ENCODE results near the gene RNF181.
"Not testable (repeated sequence)": the region's sequence is repeated elsewhere in the genome, so short reads cannot be mapped to it uniquely, and the experiment has no call there.

Gene RNF181

DNA sequence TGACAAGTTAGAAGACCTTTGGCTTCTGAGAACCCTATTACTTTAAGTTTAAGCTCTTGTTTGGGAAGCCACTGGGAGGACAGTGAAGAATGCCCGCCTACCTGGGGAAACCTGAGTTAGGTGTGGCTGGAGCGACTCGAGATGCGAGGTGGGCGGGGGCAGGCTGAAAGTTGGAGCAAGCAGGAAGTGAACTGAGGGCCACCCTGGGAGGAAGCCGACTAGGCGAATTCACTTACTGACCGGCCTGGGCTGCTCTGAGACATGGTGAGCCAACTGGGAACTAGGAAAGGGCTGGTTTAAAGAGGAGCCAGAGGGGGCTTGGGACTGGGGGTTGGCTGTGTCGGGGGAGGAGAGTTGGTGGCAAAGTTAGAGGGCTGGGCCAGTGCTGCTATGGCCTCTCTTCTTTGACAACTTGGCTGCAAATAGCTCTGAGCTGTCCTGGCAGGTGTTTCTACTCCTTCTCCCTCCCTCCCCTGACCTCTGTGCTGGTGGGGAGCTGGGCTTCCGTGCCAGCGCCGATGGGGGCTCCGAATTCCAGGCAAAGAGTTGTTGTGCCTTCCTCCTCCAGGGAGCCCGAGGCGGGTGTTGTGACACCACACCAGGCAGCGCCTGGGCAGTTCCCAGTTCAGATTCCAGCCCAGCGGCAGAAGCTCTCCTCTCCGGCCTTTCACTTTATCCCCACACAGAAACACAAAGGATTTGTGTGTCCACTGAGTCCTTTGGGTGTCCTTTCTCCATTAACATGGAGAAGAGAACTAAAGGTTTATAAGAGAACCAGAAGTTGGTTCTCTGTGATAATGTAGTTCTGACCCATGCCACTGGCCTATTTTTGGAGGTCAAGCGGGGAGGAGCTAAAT is 17.9 kb upstream of the RNF181 start, which contains the start of gene VAMP8:
Gene VAMP8, plus strand, starts transcription at position 201 of the 857 bp plus-strand sequence. Its CDS starts 61 bp downstream, at position 262.
- no peak for FAIRE-seq

DNA sequence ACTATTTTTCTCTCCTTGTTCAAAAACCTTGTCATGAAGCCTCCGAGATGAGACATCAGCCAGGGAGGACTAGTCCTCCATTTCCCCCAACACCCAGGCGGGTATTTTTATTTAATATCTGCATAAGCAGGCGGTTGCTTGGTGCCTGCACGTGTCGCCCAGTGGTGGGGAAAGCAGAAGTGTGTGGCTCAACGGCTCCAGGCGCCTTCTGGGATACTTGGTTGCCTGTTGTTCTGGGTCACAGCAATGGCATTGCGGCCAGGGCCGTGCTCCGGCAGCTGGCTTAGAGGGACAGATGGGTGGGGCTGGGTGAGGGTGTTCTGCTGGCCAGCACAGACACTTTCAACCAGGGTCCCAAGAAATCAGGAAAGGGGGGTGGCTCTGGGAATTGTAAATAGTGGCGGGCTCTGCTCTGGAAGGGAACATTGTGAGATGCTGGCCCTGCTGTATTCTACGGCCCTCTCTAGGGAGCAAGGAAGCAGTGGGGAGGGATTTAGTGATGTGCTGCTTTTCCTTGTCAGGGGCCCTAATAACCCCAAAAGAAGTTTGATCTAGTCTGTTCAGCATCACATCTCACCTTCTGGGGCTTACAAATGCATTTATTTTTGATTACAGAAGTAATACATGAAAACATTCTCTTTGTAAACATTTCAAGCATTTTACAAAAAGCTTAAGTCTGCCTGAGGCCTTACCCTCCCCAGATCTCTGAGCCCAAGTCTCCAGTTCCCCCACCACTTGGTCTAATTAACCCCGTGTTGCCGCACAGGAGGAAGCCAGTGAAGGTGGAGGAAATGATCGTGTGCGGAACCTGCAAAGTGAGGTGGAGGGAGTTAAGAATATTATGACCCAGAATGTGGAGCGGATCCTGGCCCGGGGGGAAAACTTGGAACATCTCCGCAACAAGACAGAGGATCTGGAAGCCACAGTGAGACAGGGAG is 17.0 kb upstream of the RNF181 start:
- FAIRE-seq: no peak

DNA sequence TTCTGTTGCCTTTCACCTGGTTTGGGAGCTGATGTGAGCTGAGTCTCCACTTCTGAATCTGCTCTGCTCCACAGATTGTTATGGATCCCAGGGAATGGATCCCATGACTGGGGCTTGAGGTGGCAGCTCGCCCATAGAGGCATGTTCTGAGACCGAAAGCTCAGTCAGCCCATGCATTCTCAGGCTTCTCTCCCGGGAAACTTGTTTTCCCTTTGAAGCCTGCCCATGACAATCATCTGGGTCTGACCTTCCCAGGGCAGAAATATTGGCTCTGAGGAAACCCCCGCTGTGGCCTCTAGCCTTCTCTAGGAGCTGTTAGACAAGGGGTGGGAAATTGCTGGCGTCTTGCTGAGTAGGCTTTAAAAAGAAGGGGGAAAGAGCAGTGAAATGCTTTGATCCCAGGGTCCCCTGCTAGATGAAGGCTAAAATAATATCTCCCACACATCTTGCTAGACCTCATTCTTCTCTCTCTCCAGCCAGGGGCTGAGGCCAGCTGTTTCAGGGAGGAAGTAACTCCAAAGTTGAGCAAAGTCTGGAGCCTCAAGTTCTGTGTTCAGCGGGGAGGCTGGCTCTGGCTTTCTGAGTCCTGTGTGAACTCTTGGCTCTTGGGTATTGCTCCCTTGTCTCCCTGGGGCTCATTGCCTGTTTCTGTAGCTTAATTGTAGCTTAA is 16.1 kb upstream of the RNF181 start:
- no peak for FAIRE-seq

DNA sequence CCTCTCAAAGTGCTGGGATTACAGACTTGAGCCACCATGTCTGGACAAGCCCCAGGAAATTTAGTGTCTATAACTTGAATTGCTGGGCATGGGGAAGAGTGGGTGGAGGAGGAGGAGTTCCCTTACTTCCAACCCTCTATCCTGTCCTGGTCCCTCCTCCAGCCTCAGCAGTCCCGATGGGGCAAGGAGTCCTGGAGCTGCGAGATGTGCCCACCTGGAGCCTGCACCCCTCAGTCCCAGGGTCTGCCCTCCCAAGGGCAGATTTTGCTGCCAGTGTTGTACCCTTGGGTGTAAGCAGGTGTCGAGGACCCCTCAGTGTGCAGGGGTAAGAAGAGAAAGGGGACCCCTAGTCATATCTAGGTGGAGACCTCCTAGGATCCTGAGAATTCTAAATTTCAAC is 15.3 kb upstream of the RNF181 start:
- no peak for FAIRE-seq

DNA sequence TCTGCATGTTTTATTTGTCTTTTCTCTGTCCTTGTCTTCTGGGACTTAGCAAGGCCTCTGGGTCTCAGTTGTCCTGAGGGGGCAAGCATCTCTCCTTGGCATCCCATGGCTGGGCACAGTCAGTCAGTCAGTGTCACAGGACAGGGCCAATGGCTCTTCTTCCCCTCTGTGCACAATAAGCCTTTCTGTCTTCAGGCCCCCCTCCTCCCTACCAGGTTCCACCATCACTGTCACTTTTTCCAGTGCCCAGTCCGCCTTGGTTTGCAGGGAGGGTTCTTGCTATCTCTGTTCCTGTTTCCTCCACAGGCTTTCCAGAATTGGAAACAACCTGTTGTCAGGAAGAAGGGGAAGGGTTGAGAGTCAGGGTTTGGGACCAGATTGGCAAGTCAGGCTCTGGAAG is 13.1 kb upstream of the RNF181 start:
- no peak for FAIRE-seq

DNA sequence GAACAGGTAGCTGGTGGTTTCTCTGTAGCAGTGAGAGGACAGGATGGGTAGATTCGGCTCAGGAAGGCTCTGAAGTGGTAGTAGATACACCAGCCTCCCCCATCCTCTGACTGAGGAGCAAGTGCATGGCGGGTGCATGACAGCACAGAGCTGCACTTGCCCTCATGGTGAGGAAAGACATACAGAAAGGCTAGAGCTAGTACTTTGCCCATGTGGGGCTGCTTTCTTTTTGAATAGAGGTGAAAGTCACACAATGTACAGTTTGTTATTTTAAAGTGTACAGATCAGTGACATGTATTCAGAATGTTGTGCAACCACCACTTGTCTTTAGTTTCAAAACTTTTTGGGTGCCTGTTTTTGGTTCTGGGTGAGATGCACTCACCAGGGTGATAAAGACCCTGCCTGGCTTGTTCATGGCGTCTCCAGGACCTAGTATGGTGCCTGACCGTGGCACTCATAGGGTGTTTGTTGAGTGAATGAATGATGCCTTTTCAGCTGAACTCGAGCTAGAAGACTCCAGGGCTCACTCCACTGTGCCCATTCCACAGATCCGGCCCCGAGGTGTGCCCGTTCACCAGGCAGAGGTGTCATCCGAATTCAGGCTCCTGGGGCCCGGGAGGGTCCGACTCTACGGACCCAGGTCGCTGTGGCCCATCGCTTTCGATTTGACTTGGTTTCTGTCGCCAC is 11.7 kb upstream of the RNF181 start:
- no peak for FAIRE-seq

DNA sequence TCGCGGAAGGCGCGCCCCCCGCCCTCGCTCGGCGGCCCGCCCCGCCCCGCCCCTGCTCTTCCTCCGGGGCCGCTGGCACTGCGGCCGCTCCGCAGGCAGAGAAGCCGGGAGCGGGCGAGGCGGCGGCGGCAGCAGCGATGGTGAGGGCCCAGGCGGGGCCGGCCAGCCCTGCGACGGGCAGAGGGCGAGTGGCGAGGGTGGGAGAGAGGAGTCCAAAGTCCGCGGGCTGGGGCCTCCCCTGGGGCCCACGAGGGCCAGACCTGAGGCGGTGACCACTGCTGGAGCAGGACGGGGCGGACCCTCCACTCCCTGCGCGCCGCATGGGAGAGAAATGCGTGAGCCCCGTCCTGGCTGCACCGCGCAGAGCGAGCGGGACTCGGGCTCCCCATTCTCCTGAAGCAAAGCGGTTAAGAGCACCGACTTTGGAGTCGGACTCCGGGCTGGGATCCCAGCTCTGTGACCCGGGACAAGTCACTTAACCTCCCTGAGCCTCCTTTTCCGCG is 11.1 kb upstream of the RNF181 start, which contains the start of gene VAMP5:
Gene VAMP5, plus strand, starts transcription at position 78 of the 503 bp plus-strand sequence. Its CDS starts 60 bp downstream, at position 138.
- FAIRE-seq: no peak

DNA sequence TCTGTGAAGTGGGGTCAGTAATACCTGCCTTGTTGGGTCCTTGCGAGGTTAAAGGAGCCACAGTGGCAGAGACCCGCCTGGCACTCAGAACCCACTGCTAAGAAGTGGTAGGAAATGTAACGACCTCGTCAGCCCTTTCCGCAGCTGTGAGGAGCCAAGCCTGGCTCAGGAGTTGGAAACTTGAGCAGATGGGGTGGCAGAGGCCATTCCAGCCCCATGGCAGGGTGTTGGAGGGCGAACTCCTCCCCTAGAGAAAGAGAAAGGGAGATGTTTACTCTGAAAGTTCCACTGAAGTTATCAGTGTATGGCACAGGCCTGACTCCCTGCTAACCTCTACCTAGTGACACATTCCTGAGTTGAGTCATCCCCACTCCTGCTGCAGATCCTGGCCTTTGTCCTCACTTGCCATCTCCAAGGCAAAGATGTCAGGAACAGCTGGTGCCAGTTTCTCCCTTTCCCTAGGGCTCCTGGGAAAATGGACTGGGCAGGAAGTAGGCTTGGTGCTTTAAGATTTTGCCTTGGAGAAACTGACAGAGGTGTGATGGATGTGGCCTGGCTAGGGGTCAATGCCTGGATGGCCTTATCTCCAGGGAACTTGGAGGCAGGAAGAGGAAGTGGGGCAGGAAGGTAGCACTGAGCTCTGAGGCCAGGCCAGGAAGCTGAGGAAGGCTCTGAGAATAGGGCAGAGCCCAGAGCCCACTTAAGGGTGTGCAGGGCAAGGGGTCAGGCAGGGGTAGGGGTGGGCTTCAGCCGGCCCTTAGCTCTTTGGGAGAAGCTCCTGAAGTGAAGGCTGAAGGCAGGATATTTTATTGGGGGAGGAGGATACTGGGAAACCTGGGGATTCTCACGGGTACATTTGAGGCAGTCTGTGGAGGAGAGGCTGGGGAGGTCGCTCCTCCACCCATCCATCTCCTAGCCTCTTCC is 10.4 kb upstream of the RNF181 start:
- no peak for FAIRE-seq

DNA sequence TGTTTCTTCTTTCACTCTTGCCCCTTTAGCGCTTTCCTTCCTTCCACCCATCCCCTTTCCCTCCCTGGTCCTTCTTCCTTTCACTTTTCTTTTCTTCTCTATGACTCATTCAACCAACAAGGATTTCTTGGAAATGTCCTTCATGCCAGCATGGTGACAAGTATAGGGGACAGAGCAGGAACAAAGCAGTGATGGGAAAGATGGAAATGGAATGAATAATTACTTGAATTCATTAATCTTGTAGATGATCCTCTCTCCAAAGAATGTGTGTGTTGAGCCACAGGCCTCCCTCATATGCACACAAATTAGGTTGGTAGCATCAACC is 9.8 kb upstream of the RNF181 start:
- no peak for FAIRE-seq

DNA sequence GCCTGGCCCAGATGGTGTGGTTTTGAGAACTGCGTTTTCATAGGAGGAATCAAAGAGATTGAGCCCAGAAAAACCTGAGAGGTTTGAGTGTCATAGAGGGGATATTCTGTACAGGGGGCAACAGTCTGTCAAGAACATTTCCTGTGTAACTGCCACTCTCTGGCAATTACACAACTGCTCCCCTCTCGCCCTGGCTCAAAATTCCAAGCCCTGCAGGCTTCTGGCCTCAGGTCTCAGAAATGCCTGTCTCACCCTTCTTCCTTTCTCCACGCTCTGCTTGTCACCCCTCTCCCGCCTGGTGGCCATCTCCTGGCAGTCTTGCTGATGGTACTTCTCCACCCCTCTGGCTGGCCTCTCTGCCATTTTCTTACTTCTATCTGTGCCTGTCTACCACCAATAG is 7.3 kb upstream of the RNF181 start:
- no peak for FAIRE-seq

DNA sequence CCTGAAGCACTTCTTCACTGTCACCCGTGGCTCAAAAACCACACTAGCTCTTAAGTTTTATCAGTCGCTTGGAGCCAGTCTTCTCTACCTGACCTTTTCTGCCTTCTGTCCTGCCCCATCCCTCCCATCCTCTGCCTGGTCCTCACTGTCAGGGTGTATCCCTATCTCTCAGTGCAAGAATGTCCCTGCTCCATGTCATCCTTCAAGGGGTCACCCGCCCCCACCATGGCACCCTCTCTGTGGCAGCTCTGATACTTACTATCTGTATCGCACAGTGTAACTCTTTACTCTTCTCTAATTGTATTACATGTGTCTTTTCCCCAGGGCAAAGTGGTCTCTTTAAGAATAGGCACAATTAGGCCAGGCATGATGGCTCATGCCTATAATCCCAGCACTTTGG is 6.9 kb upstream of the RNF181 start:
- no peak for FAIRE-seq

DNA sequence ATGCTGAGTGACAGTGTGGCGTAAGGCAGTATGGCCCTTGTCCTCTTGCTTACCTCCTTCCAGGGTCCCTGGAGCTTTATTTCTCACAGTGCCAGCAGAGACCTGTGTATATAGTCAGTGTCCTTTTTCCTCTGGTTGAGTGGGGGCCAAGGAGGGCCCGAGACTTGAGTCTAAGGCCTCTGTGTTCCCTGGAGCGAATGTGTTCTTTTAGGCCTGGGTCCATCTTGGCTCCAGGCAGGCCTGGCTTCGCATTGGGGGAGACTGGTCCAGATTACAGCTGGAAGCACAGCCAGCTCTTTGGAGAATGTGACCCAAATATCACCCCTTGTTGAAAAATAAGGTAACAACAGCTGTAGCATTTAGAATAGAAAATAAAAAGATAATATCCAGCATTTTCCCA is 6.4 kb upstream of the RNF181 start:
- no peak for FAIRE-seq

DNA sequence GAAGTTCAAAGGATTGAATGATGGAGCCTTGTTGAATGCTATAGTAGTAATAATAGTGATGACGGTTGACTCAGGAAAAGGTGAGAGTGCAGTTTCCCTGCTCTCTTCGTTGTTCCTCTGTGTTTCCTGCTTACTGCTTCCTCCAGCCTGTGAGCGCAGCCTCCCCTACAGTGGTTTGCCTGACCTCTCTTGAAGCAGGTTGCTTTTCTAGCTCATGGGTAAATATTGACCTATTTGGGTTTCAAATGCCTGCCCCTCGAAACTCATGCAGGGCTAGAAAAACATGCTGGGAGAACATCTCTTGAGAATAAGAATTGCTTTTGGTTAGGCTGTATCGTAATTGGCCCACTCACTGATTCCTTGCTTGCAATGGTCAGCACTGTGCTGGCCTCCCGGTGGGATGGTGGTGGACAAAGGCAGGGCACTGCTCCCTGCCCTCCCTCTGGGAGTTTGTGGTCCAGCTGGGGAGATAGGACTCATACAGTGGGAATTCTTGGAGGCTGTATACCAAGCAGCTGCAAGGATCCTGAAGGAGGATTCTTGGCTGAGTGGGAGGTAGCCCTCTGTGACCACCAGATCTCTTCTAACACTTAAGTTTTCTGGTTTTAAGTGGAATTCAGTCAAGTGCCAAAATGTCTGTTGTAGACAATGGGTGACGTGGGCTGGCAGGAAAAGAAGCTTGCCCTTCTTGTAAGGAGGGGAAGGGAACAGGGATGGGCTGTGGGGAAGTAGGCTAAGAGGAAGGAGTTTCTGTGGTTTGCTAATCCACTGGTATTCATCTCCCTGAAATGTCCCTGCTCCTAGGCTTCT is 5.4 kb upstream of the RNF181 start:
- FAIRE-seq: no peak

DNA sequence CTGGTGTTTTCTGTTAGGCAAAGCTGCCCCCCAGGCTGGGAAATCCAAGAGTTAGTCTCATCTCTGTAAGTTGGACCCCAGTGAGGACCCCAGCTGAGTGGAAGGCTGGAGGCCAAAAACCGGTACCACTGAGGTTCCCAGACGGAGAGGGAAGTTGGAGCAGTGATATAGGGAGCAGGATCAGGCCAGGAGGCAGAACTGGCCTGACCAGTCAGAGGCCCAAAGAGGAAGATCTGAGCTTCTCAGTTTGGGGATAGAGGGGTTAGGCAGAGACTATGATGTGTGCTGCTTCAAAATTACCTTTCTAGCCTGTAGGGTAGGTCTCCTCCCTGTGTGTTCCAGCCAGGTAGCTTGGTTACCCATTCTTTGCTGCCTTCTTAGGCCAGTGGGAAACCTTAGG is 4.6 kb upstream of the RNF181 start:
- FAIRE-seq: no peak

DNA sequence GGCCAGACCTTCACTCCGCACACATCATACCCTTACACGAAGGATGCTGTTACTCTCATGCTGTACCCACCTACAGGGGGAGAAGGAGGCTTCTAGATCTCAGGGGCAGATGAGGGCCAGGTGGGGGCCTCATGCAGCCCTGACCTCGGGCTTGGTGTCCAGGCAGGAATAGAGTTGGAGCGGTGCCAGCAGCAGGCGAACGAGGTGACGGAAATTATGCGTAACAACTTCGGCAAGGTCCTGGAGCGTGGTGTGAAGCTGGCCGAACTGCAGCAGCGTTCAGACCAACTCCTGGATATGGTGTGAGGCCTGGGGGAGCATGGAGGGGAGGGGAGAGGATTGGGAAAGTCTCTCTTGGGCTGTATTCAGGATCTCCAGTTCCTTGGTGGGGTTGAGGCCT is 4.0 kb upstream of the RNF181 start:
- no peak for FAIRE-seq

DNA sequence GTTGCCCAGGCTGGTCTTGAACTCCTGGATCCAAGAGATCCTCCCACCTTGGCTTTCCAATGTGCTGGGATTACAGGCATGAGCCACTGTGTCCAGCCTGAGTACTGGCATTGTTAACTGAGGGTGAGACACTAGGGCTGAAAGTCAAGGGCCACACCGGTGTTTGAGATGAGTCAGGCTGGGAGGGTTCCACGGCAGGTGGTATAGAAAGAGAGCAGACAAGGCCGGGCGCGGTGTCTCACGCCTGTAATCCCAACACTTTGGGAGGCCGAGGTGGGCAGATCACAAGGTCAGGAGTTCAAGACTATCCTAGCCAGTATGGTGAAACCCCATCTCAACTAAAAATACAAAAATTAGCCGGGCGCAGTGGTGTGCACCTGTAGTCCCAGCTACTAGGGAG is 3.2 kb upstream of the RNF181 start:
- FAIRE-seq: not testable (repeated sequence)

DNA sequence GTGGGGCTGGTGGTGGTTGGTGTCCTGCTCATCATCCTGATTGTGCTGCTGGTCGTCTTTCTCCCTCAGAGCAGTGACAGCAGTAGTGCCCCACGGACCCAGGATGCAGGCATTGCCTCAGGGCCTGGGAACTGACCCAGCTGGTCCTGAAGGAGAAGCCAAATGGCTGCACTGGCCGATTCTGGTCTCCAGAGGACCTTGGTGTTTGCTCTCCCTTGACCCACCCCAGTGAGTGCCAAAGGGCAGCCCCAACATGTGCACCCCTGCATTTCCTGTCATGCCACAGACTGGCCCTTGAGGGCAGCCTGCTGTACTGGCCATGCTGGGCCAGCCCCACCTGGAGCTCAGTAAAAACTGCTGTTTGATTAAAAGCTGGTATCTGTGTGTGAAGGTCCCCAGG is 2.5 kb upstream of the RNF181 start:
- FAIRE-seq: no peak

DNA sequence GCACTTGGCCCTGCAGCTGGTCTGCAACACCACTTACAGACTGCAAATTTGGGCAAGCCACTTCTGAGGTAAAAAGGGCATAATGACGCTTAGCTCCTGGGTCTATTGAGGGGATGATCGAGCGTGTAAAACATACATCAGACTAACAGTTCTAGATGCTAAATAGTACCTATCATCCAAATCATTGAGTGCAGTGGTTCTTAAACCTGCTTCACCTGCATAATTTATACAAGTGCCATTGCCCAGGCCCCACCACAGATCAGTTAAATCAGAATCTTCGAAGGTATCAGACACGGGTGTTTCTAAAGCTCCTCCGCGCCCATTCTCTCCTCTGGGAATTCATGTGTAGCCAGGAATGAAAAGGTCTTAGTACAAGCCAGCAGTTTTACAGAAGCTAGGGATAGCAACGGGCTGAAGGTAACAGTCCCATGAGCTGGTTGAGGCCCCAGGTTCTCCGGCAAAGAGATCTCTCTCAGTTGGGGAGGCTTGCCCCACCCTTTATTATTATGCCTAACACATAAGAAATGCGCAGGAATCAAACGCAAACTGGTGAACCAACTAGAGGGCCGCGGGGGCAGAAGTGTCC is 737 bp upstream of the RNF181 start:
- FAIRE-seq: no peak

DNA sequence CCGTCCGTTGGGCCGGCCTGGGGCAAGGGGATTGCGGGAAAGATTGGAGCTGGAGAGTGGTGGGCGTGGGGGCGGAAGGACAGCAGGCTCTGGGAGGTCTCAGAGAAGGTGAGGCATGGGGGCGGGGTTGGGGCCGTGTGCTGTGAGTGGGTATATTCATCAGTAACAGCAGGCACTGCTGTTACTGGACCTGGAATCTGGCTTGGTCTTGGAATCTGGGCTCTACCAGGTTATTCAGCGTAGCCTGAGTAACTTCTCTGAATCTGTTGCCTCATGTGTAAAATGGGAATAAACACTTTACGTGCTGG is 435 bp downstream of the RNF181 start:
- no peak for FAIRE-seq

DNA sequence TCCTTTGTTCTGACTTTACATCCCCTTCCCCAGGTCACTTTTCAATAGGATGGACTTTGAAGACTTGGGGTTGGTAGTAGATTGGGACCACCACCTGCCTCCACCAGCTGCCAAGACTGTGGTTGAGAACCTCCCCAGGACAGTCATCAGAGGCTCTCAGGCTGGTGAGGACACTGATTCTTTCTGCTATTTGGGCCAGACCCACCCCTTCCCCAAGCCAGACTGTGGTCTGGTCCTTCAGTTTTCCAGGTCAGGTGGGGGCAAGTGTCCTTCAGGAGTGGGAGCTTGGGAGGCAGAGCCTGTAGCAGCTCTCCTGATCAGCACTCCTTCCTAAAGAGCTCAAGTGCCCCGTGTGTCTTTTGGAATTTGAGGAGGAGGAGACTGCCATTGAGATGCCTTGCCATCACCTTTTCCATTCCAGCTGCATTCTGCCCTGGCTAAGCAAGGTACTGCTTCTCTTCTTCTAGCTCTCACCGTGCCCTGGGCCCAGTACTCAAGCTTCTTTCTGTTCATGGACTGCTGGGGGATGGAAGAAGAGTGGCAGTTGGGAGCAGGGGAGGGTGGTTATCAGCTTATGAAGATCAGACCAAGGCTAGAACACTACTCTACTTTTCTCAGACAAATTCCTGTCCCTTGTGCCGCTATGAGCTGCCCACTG is 1.1 kb downstream of the RNF181 start:
- FAIRE-seq: no peak

Data from endometrium (tissue), 2 donors.